Body of pancreas (tissue), 4 donors: ENCODE results near the gene SPATA18.

ENCODE experiments used
- POLR2A ChIP-seq, 3 donors: fragments of 450-650 bp; IDR thresholded peaks; one replicate each; pipeline ENCODE4 v1.6.1; 2016; ENCODE audit warnings: antibody characterized with exemption in 3 of 3, mild to moderate bottlenecking in 2 of 3
- TF ChIP-seq, protein P1 (sequence below), 7 experiments: fragments of 450-650 bp in 4 of 7; fragments of 200-600 bp in 3 of 7; sonication (generic) in 3 of 7; IDR thresholded peaks; one replicate each; pipeline ENCODE4 v1.5.1; 2016 to 2019; ENCODE audit warnings: antibody characterized with exemption in 7 of 7

DNA sequence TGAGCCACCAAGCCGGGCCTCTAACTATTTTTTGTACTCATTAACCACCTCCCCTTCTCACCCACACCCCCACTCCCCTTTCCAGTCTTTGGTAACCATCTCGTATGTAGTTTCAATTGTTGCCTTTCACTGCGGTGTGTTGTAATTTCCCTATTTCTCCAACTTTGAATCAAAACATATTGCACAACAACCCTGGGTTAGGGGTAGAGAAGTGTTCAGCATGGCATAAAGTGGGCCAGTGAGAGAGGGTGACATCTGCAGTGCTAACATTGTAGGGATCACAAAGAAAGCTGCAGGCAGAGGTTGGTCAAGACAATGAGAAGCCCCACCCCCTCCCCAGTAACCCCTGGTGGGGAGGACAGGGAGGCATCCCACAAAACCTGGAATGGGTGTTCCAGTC is 92.7 kb downstream of the SPATA18 start:
- no peak for TF ChIP-seq POLR2A (IDR thresholded peaks at IDR 0.05)
- TF ChIP-seq, protein P1, sequence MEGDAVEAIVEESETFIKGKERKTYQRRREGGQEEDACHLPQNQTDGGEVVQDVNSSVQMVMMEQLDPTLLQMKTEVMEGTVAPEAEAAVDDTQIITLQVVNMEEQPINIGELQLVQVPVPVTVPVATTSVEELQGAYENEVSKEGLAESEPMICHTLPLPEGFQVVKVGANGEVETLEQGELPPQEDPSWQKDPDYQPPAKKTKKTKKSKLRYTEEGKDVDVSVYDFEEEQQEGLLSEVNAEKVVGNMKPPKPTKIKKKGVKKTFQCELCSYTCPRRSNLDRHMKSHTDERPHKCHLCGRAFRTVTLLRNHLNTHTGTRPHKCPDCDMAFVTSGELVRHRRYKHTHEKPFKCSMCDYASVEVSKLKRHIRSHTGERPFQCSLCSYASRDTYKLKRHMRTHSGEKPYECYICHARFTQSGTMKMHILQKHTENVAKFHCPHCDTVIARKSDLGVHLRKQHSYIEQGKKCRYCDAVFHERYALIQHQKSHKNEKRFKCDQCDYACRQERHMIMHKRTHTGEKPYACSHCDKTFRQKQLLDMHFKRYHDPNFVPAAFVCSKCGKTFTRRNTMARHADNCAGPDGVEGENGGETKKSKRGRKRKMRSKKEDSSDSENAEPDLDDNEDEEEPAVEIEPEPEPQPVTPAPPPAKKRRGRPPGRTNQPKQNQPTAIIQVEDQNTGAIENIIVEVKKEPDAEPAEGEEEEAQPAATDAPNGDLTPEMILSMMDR (IDR thresholded peaks at IDR 0.05): no peak
